Activated T-cell treated with anti-CD3 and anti-CD28 coated beads for 48 hours (primary cell): ENCODE data around the gene UMODL1.
"Not testable (repeated sequence)": the region's sequence is repeated elsewhere in the genome, so short reads cannot be mapped to it uniquely, and the experiment has no call there.

Experiments
- DNase-seq: peaks from one replicate; pipeline ENCODE4 v3.0.0-alpha.2; 2020; ENCODE audit warnings: low read depth

UMODL1 gene

GRCh38 chr21:42059141-42059540, 12.0 kb upstream of the UMODL1 start:
- no peak for DNase-seq

GRCh38 chr21:42059721-42060120, 11.4 kb upstream of the UMODL1 start:
- DNase-seq: no peak

DNA sequence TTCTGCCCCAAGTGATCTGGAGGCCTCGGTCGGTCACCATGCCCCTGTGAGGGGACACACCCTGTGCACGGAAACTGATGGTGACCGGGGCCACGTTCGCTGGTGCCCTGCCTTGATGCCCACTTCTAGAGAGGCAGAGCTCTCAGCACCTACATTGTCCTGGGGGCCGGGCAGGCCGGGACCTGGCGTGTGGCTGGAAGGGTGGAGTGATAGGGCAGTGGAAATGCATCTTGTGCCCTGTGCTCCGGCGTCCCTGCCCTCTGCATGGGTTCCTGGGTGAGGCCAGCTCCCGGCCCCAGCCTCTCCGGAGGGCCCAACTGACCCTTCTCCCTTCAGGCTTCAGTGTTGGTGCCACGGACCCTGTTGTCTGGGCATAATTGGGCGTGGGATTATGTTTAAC, 11.0 kb upstream of the UMODL1 start:
- no peak for DNase-seq

DNA sequence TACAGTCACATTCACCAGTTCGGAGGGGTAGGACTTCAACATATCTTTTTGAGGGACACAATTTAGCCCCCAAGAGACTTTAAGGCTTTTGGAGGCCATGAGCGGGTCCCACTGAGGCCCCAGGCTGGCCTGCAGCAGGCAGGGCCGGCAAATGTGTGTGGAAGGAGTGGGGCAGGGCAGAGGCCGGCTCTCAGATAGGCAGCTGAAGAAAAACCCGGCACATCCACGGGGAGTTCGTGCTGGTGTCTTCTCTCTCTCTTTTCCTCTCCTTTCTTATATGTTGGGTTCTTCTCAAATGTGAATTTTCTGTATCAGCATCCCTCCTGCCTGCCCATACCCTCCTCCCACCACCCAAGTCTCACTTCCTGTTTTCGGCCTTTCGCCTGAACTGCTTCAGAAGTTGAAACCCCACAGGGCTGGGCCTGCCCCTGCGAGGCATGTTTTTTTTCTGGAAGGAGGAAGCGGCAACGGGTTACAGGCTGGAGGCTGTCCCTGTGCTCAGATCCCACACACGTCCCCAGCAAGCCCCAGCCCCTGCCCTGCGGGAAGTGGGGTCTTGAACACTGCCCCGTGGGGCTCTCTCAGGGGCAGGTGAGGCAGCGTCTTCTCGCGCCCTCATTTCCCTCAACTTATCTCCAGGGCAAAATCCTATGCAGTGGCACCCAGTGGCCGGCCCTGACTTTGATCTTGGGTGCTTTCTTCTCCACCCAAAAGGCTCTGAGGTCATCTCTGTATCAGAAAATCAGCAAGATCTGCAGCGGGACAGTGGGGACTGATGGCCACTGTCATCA, 9.7 kb upstream of the UMODL1 start:
- no peak for DNase-seq

GRCh38 chr21:42061986-42062235, 9.2 kb upstream of the UMODL1 start:
- DNase-seq: no peak

- peak; percentile 58 for DNase-seq
Measured at GRCh38 chr21:42062236-42063022, 8.7 kb upstream of the UMODL1 start.

DNA sequence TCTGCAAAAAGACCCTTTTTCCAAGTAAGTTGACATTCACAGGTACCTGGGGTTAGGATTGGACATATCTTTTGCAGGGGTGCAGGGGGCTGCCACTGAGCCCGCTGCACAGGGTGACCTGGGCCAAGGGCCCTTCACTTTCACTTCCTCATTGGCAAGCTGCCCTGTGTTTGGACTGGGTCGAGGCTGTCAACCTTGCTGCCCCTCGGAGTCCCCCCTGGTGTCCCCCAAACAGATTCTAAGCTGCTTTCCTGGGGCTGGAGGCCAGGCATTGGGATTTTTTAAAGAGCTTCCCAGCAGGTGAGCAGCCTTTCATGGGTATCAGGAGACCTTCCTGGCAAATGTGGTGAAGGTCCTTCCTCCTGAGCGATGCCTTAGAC, 7.9 kb upstream of the UMODL1 start:
- no peak for DNase-seq

GRCh38 chr21:42063571-42064521, 7.3 kb upstream of the UMODL1 start:
- peak; percentile 45 for DNase-seq

DNA sequence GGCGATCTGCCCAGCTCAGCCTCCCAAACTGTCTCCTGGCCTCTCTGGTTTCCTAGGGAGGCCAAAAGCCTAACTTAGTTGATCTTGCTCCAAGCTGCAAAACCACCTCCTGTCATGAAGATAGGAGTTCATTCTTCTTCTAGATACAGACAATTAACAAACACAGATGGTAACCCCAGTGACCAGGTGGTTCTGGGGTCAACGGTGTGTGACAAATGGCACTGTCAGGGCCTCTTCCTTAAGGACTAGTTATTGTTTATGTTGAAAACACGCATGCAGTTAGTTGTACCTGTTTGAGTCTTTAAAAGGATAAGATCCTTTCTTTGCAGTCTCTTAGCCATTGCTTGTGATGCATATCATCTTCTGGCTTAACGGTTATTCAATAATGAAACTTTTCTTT, 4.6 kb upstream of the UMODL1 start:
- DNase-seq: no peak

DNA sequence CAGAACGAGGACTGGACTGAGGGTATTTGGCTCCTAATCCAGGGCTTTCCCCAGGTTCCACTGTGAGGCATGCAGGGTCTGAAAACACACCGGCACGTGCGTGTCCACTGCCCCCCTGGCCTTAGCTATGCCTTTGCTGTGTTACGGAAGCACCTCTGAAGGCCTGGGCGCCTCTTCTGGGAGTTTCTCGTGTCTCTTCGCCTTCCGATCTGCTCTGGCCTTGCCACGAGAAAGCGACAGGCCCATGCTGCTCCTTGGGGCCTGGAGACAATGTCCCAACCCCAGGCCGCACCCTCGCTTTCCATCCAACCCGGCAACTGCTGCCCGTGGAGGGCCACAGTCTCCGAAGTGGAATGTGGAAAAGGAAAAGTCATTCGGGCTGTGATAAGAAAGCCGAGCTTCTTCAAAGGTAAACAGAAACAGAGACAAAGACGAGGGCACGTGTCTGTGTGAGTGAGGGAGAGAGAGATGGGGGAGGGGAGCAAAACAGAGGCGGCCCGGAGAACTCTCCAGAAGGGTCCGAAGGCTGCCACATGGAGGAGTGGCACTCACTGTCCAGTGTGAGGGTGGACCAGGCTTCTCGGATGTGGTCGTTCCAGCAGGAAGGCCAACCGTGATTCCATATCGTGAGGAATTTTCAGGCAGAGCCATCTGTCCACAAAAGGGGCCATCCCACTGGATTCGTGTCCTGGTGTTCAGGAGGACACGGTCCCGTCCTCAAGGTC, 3.4 kb upstream of the UMODL1 start:
- DNase-seq: no peak

DNA sequence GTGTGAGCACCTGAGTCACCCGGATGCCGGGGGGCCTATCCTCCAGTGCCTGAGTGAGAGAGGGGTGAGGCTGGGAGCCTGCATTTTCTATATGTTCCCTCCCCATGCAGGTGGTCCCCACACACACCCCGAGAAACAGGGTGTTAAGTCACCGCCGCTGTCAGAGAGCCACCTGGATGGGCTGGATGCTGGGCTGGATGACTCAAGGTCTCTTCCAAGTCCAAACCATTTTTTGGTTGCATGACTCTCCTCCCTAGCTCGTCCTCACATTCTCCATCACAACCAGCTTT, 2.9 kb upstream of the UMODL1 start:
- no peak for DNase-seq

GRCh38 chr21:42068592-42068991, 2.5 kb upstream of the UMODL1 start:
- DNase-seq: no peak

GRCh38 chr21:42069327-42069726, 1.8 kb upstream of the UMODL1 start:
- DNase-seq: no peak

- no peak for DNase-seq
Measured at GRCh38 chr21:42069843-42070242, 1.3 kb upstream of the UMODL1 start.

GRCh38 chr21:42073145-42074099, 2.3 kb downstream of the UMODL1 start:
- DNase-seq: no peak

- no peak for DNase-seq
Measured at GRCh38 chr21:42075686-42076471, 4.8 kb downstream of the UMODL1 start.

GRCh38 chr21:42077685-42078238, 6.6 kb downstream of the UMODL1 start:
- not testable (repeated sequence) for DNase-seq

DNA sequence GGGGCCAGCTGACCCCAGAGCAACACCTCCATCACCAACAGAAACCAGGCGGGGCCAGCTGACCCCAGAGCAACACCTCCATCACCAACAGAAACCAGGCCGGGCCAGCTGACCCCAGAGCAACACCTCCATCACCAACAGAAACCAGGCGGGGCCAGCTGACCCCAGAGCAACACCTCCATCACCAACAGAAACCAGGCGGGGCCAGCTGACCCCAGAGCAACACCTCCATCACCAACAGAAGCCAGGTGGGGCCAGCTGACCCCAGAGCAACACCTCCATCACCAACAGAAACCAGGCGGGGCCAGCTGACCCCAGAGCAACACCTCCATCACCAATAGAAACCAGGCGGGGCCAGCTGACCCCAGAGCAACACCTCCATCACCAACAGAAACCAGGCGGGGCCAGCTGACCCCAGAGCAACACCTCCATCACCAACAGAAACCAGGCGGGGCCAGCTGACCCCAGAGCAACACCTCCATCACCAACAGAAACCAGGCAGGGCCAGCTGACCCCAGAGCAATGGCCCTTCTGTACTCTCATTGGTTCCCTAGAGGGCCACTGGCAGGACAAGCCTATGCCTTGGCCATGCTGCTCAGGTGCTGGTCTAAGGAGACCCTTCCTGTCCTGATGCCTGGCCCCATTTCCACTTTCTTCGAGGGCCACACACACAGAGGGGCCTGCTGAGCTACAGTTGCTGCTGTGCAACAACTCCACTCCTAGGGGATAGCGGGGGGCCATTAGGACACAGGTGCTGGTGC, 7.3 kb downstream of the UMODL1 start:
- DNase-seq: not testable (repeated sequence)
